H9 (cell line): Measurements from ENCODE around the gene SLC22A5. TPM values are rescaled to one million over a fixed set of nuclear protein-coding genes. Genes with fewer than 3 reads are reported as not detected.

Experiments
- DNase-seq: peaks from one replicate; pipeline ENCODE4 v3.0.0-alpha.2; 2017
- H2AFZ ChIP-seq: one replicate; pipeline ENCODE4 v1.6.1; 2013; ENCODE audit warnings: mild to moderate bottlenecking, low read length, control low read depth, moderate library complexity
- H2AK5ac ChIP-seq: 2 replicates; pipeline ENCODE4 v1.6.1; 2013; ENCODE audit warnings: low read length, control low read depth, mixed read lengths; ENCODE audit not compliant: insufficient read length
- H2BK120ac ChIP-seq: one replicate; pipeline ENCODE4 v1.6.1; 2013; ENCODE audit warnings: low read depth, mild to moderate bottlenecking, low read length, control low read depth, inconsistent platforms; ENCODE audit not compliant: poor library complexity, severe bottlenecking
- H2BK12ac ChIP-seq: 2 replicates; pipeline ENCODE4 v1.6.1; 2013; ENCODE audit warnings: low read length, control low read depth, mixed read lengths, low read depth; ENCODE audit not compliant: insufficient read length
- H2BK15ac ChIP-seq: 2 replicates; pipeline ENCODE4 v1.6.1; 2013; ENCODE audit warnings: low read depth, low read length, control low read depth
- H2BK20ac ChIP-seq: one replicate; pipeline ENCODE4 v1.6.1; 2013; ENCODE audit warnings: low read depth, mild to moderate bottlenecking, low read length, control low read depth, inconsistent platforms; ENCODE audit not compliant: poor library complexity, severe bottlenecking
- H2BK5ac ChIP-seq: 2 replicates; pipeline ENCODE4 v1.6.1; 2013; ENCODE audit warnings: low read length, control low read depth, mixed read lengths; ENCODE audit not compliant: insufficient read length
- H3K14ac ChIP-seq: 2 replicates; pipeline ENCODE4 v1.6.1; 2013; ENCODE audit warnings: low read length, control low read depth; ENCODE audit not compliant: insufficient read depth
- H3K18ac ChIP-seq: 2 replicates; pipeline ENCODE4 v1.6.1; 2013; ENCODE audit warnings: low read depth, mild to moderate bottlenecking, mixed read lengths, low read length, control low read depth; ENCODE audit not compliant: insufficient read length
- H3K23ac ChIP-seq: 2 replicates; pipeline ENCODE4 v1.6.1; 2013; ENCODE audit warnings: low read length, control low read depth, mixed read lengths, low read depth; ENCODE audit not compliant: insufficient read length
- H3K23me2 ChIP-seq: 2 replicates; pipeline ENCODE4 v1.6.1; 2013; ENCODE audit warnings: low read depth, mild to moderate bottlenecking, mixed read lengths, low read length, control low read depth; ENCODE audit not compliant: insufficient read length, poor library complexity, severe bottlenecking
- H3K27ac ChIP-seq: 2 replicates; pipeline ENCODE4 v1.5.1; 2013; ENCODE audit warnings: low read length, control low read depth, mixed read lengths, low read depth; ENCODE audit not compliant: insufficient read length
- H3K27me3 ChIP-seq: 2 replicates; pipeline ENCODE4 v1.6.1; 2013; ENCODE audit warnings: low read length, control low read depth, inconsistent platforms; ENCODE audit not compliant: insufficient read depth
- H3K4ac ChIP-seq: 2 replicates; pipeline ENCODE4 v1.6.1; 2013; ENCODE audit warnings: low read depth, mild to moderate bottlenecking, control low read depth, inconsistent platforms, low read length, moderate library complexity
- H3K4me1 ChIP-seq: 2 replicates; pipeline ENCODE4 v1.6.1; 2013; ENCODE audit warnings: low read length, control low read depth, inconsistent platforms; ENCODE audit not compliant: insufficient read depth
- H3K4me2 ChIP-seq: 2 replicates; pipeline ENCODE4 v1.6.1; 2013; ENCODE audit warnings: low read length, control low read depth, mixed read lengths; ENCODE audit not compliant: insufficient read length, insufficient read depth
- H3K56ac ChIP-seq: 2 replicates; pipeline ENCODE4 v1.6.1; 2013; ENCODE audit warnings: low read depth, mild to moderate bottlenecking, mixed read lengths, low read length, control low read depth; ENCODE audit not compliant: insufficient read length
- H3K79me1 ChIP-seq: 2 replicates; pipeline ENCODE4 v1.6.1; 2013; ENCODE audit warnings: low read depth, mild to moderate bottlenecking, moderate library complexity, low read length, control low read depth, inconsistent platforms; ENCODE audit not compliant: insufficient read depth, poor library complexity, severe bottlenecking
- H3K79me2 ChIP-seq: 2 replicates; pipeline ENCODE4 v1.6.1; 2013; ENCODE audit warnings: low read length, control low read depth, inconsistent platforms; ENCODE audit not compliant: insufficient read depth
- H3K9ac ChIP-seq: 2 replicates; pipeline ENCODE4 v1.6.1; 2013; ENCODE audit warnings: low read length, control low read depth, mixed read lengths; ENCODE audit not compliant: insufficient read length; ENCODE audit errors: extremely low read depth
- H3K9me3 ChIP-seq: one replicate; pipeline ENCODE4 v1.6.1; 2013; ENCODE audit warnings: low read depth, low read length, inconsistent platforms; ENCODE audit not compliant: control insufficient read depth
- H3T11ph ChIP-seq: one replicate; pipeline ENCODE4 v1.6.1; 2013; ENCODE audit warnings: mild to moderate bottlenecking, low read length, control low read depth, inconsistent platforms
- H4K20me1 ChIP-seq: one replicate; pipeline ENCODE4 v1.6.1; 2013; ENCODE audit not compliant: control insufficient read depth, insufficient read length, insufficient read depth
- H4K5ac ChIP-seq: 2 replicates; pipeline ENCODE4 v1.6.1; 2013; ENCODE audit warnings: low read depth, mild to moderate bottlenecking, mixed read lengths, low read length, control low read depth; ENCODE audit not compliant: insufficient read length
- H4K8ac ChIP-seq: replicated peaks from 2 replicates; pipeline ENCODE4 v1.6.1; 2013; ENCODE audit warnings: low read length, control low read depth, mixed read lengths, low read depth; ENCODE audit not compliant: insufficient read length
- H4K91ac ChIP-seq: 2 replicates; pipeline ENCODE4 v1.6.1; 2013; ENCODE audit warnings: low read depth, mild to moderate bottlenecking, moderate library complexity, mixed read lengths, low read length, control low read depth; ENCODE audit not compliant: insufficient read length
- H3K27ac Mint-ChIP-seq, 3 experiments: 2 replicates in 2 of 3; 3 replicates in 1 of 3; pipeline ENCODE4 v1.8.0; 2020 to 2021; ENCODE audit warnings: mixed read lengths in 3 of 3, mild to moderate bottlenecking in 1 of 3, moderate library complexity in 1 of 3
- H3K27me3 Mint-ChIP-seq: 2 replicates; pipeline ENCODE4 v1.8.0; 2021; ENCODE audit warnings: low read depth, mild to moderate bottlenecking, moderate library complexity, mixed read lengths
- H3K36me3 Mint-ChIP-seq, 3 experiments: 2 replicates in 2 of 3; 3 replicates in 1 of 3; pipeline ENCODE4 v1.8.0; 2020 to 2021; ENCODE audit warnings: low read depth in 3 of 3, mixed read lengths in 3 of 3; ENCODE audit not compliant: insufficient read depth in 1 of 3
- H3K4me1 Mint-ChIP-seq, 2 experiments: 2 replicates each; pipeline ENCODE4 v1.8.0; 2020; ENCODE audit warnings: mixed read lengths in 2 of 2
- H3K4me3 Mint-ChIP-seq, 2 experiments: 2 replicates in 1 of 2; 3 replicates in 1 of 2; pipeline ENCODE4 v1.8.0; 2020 to 2021; ENCODE audit warnings: mild to moderate bottlenecking in 2 of 2, mixed read lengths in 2 of 2, moderate library complexity in 1 of 2
- H3K9me3 Mint-ChIP-seq, 2 experiments: 2 replicates in 1 of 2; 3 replicates in 1 of 2; pipeline ENCODE4 v1.8.0; 2020; ENCODE audit warnings: mild to moderate bottlenecking in 2 of 2, mixed read lengths in 2 of 2, moderate library complexity in 1 of 2
- CTCF ChIP-seq: fragments of 200-600 bp; sonication (generic); conservative IDR thresholded peaks from 3 replicates; pipeline ENCODE4 v1.8.0; 2021; ENCODE audit warnings: antibody characterized with exemption, mild to moderate bottlenecking
- WGBS: extraction: QIAGEN DNeasy Blood & Tissue Kit; methylation state at CpG from one replicate; pipeline ENCODE4 v1.1.7; 2013; ENCODE audit warnings: missing lambda C conversion rate, low lambda C conversion rate, mixed read lengths; ENCODE audit not compliant: insufficient read length; ENCODE audit errors: extremely low coverage; 5-methylcytosine and 5-hydroxymethylcytosine counted together
- total RNA-seq: library from RNA; stranded (reverse); gene quantifications from 2 replicates; pipeline ENCODE4 v1.2.1, GENCODE V29; 2021

The SLC22A5 gene
- total RNA-seq, 1 experiment from 2014 or later = 3.4 TPM

GRCh38 chr5:132410451-132411303 lies 41.2 kb downstream of the SLC22A5 start:
- 0 out of 7 replicates have a peak, but pooled peaks cover 0 to 4% (median 0%) of the 10 kb centered on the region in 3 experiments for H3K36me3 Mint-ChIP-seq
- DNase-seq = peak; percentile 84
- Histone ChIP-seq H4K91ac (no peak overlapping the region), H3K14ac (peak overlapping the region; percentile 85), H2BK120ac (no peak overlapping the region), H3K4ac (no peak overlapping the region), H2BK20ac (no peak overlapping the region), H3K56ac (no peak overlapping the region), H4K5ac (no peak overlapping the region), H4K20me1 (no peaks in the 10 kb centered on the region), H3K18ac (peak overlapping the region; percentile 27), H3K27me3 (no peaks in the 10 kb centered on the region), H3K79me1 (no peaks in the 10 kb centered on the region), H3K23ac (no peak overlapping the region), H2BK5ac (no peak overlapping the region), H2AFZ (peak overlapping the region; percentile 14), H2BK12ac (no peak overlapping the region), H3K9ac (peak overlapping the region; percentile 51), H2AK5ac (no peak overlapping the region), H3K4me1 (no peaks in the 10 kb centered on the region), H3K9me3 (no peaks in the 10 kb centered on the region), H3K4me2 (peak overlapping the region; percentile 89), H3T11ph (no peak overlapping the region), H3K23me2 (peaks cover 4% of the 10 kb centered on the region), H2BK15ac (no peak overlapping the region), H3K27ac (no peak overlapping the region), H4K8ac (no peak overlapping the region), H3K79me2 (no peaks in the 10 kb centered on the region)
- peaks cover 20% of the 10 kb centered on the region for H3K27me3 Mint-ChIP-seq
- peaks cover 10 to 13% of the 10 kb centered on the region in 2 experiments for H3K4me1 Mint-ChIP-seq
- WGBS = no CpG with 5 or more reads among the region's 90 CpGs
- H3K27ac Mint-ChIP-seq = no peak overlapping the region
- TF ChIP-seq CTCF = peak; percentile 90
- peak overlapping the region; percentile 74 to 79 for H3K4me3 Mint-ChIP-seq
- peaks cover 0 to 4% of the 10 kb centered on the region in 2 experiments; a peak in 1 of 5 replicates for H3K9me3 Mint-ChIP-seq
